NCI-H345 treated with DMSO at 0.1 percent for 48 hours (cell line): ENCODE measurements around the gene PPP6R3.
"Not testable (repeated sequence)": the region's sequence is repeated elsewhere in the genome, so short reads cannot be mapped to it uniquely, and the experiment has no call there.

Experiments used
- DNase-seq: peaks from one replicate; lab custom pipeline; 2025; ENCODE audit not compliant: unreplicated experiment; lab: John Stamatoyannopoulos, UW

The PPP6R3 gene

DNA sequence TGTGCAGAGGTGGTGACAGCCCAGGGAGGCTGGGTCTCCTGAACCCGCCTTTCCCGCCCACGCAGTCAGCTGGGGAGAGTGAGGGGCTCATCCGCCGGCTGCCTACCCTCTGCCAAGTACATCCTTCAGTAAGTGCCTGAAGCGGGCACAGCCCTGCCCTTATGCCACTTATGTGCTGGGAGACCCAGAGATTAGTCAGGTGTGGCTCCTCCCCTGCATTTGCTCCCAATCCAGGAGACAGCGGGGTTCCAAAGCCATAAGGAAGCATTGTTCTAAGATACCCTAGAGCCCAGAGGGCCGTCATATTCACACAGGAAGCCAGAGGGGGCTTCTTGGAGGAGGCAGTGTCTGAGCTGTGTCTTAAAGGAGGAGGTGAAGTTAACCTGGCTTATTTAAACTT lies 5.8 kb upstream of the PPP6R3 start:
- DNase-seq, result peak; percentile 53

DNA sequence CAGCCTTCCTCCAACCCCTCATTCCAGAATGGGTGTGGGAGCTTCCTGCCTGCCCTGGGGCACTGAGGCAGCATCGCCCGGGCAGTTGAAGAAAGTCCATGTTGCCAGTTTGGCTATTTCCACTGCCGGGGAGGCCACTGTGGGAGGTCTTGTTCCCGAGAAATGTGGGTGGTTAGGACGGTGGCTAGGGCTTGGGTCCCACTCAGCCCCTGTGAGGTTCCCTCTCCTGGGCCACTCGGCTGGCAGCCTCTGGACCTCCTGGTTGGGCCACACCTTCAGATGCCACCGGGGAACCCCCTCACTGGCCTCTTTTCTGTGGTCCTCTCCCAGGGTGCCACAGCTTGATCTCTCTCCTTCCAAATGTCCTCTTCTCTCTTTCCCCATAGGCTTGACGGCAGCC lies 5.1 kb upstream of the PPP6R3 start:
- DNase-seq, result no peak

DNA sequence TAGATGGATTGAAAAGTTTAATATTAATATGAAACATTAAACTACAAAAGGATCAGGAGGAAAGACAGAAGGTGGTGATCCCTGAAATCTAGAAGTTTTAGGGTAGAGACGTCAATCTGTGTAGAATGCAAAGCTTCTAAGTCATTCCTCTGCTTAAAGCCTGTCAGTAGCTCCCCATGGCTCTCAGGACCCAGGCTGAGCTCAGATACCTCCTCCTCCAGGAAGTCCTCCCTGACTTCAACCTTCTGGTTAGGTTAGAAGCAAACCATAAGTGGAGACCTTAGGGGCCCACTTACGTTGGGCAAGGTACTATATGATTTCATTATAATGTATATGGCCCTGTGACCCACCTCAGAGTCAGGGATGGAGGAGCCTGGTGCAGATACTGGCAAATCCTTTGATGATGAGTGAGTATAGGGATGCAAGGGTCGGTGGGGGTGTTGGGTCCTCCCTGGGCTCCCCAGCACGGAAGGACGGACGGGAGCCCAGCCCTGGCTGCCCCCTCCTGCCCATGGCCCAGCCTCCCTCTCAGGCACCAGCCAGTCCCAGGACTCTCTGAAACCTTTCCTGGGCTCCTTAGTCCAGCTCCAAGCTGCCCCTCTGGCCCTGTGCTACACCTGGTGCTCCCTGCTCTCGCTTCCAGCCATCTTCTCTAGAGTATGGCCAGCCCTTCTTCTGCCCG lies 3.2 kb upstream of the PPP6R3 start:
- DNase-seq, result no peak

DNA sequence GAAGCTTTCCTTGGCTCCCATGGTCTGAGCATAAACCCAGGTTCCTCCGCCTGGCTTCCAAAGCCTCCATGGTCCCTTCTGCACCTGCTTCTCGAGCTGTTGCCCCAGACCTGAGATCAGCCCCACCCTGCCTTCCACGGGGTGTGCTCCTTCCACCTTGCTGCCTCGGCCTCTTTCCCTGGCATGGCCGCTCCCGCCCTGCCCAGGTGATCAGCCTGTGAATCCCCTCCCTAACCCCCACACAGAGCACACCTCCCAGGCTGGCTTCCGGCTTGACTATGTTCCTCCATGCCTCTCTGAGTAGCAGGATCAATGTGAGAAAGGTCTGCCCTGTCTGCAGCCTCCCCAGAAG lies 2.7 kb upstream of the PPP6R3 start:
- DNase-seq, result no peak

DNA sequence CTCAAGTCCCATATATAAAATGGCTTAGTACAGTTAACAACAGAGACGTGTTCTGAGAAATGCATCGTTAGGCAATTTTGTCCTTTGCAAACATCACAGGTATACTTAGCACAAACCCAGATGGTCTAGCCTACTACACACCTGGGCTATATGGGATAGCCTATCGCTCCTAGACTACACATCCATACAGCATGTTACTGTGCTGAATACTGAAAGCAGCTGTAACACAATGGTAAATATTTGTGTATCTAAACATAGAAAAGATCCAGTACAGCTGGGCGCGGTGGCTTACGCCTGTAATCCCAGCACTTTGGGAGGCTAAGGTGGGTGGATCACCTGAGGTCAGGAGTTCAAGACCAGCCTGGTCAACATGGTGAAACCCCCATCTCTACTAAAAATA lies 2.2 kb upstream of the PPP6R3 start:
- DNase-seq, result not testable (repeated sequence)

DNA sequence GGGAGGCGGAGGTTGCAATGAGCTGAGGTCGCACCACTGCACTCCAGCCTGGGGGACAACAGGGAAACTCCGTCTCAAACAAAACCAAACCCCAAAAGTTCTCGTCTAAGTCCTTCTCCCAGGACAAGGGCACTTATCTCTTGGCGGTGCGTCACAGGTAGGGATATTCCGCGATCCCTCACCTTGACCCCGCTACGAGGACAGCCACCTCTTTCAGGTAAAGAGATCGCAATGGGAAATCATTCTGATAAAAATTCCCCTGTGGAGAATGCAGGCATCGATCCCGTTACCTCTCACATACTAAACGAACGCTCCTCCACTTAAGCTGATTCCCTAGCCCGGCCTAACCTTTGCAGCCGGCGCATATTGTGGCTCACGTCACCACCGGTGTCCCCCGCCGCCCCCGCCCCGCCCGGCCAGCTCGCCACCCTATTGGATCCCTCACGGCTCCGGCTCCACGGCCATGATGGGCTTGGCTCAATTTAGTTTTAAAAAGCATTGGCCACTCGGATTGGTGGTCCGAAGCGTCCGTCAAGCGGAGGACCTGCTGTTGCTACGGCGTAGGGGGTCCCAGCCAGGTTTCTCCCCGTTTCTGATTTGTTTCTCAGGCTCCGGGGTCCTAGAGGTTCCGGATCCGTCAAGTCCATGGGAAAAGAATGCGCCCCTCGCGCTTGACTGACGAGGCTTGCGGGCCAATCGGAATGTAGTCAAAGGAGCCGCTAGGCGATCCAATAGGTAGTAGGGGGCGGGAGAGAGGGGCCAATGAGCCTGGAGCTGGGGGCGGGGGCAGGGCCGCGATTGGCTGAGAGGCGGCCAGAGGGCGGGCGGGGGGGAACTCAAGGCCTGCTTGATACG lies 439 bp upstream of the PPP6R3 start:
- DNase-seq, result peak; percentile 96

DNA sequence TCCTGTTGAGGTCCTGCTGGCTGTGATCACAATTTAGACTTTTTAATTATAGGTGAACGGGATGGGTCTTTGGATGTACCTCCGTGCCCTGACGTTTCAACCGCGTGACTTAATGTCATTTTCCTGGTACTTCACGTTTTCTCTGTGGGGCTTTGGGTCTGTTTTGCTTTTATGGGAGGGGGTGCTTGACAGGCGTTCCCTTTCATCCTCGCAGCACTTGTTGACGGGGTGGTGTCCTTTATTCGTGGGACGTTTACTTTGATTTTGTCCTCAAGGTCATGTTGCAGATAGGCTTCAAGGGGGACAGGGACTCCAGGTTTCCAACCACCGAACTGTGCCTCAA lies 994 bp downstream of the PPP6R3 start:
- DNase-seq, result no peak

DNA sequence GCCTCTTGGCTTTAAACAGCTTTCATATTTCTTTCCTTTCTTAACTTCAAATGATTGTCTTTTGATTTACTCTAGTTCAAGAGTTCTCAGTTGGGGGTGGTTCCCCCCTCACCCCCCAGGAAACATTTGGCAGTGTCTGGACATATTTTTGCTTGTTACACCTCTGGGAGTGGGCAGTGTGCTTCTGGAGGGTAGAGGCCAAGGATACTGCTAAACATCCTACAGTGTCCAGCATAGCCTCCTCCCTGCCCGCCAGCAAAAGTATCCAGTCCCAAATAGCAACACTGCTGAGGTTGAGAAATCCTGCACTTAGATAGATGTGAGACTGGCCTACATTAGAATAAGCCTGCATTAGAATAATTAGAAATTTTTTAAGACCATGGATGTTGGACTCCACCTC lies 3.2 kb downstream of the PPP6R3 start:
- no peak for DNase-seq

DNA sequence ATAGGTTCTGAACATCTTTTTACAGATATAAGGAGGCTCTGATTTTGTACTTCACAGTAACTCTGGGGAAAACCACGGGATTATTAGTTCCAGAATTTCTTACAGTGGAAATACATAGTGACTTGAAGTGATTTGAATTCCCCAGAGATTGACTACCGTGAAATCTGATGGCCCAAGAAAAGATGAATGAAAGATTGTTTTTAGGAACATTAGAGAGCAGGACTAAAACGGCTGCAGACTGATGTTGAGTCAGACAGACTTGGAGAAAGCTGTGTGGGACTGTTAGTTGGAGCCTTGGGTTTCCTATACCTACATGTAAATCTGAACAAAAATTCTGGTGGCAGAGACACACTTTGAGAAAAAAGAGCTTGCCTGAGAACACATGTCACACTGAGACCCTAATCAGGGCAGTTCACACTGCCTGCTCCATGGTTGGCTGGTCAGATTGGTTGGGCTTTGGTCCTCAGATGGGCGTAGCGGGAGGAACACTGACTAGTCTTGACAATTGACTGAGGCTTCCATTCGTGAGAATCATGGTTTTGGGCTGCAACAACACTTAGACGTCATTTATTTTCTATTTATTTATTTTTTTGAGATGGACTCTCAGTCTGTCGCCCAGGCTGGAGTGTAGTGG lies 6.8 kb downstream of the PPP6R3 start:
- no peak for DNase-seq

DNA sequence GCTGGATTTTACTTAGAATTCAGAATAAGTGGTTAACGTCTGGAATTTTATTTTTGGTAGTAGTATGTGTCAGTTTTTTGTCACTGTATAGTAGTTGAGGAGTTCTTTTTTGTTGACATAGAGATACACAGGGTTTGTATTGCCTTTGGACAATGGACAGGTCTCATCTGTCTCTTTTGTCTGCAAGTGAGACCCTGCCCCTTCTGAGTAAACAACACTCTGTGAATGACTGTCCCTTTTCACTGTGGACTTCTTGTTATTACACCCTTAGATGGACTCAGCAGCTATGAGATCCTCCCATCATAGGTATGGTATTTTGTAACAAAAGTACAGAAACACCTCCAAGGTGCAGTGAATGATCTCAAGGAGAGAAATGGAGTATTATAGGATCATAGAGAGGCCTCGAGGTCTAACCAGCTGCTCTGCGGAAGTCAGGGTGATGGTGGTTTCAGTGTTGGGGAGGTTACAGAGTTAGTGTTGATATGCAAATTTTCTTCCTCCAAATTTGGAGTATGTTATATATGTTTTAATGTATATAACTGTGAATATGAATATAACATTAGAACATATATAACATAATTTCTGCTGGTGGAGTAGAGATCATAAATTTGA lies 7.8 kb downstream of the PPP6R3 start:
- DNase-seq, result no peak

DNA sequence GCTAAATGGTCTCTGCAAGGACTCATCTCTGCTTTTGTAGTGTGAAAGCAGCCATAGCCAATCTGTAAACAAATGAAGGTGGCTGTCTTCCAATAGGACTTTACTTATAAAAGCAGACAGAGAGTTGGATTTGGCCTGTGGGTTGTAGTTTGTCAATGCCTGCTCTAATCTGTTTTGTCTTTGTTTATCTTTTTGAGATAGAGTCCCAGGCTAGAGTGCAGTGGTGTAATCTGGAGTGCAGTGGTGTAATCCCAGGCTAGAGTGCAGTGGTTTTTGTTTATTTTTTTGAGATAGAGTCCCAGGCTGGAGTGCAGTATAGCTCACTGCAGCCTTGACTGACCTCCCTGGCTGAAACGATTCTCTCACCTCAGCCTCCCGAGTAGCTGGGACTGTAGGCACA lies 8.6 kb downstream of the PPP6R3 start:
- no peak for DNase-seq

DNA sequence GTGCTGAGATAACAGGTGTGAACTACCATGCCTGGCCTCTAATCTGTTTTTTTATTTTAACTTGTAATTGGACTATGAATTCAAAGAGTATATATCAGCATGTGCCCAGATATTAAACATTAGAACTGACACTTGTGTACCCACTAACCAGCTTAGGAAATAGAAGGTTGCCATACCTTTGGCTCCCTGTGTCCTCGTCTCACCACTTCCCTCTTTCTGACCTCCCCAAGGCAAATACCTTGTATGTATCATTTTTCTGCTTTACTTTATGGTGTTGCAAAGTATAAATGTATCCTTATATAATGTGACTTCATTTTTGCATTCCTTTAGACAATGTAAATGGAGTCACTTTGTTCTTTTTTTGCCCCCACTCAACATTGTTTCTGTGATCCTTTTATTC lies 9.1 kb downstream of the PPP6R3 start:
- DNase-seq, result no peak

DNA sequence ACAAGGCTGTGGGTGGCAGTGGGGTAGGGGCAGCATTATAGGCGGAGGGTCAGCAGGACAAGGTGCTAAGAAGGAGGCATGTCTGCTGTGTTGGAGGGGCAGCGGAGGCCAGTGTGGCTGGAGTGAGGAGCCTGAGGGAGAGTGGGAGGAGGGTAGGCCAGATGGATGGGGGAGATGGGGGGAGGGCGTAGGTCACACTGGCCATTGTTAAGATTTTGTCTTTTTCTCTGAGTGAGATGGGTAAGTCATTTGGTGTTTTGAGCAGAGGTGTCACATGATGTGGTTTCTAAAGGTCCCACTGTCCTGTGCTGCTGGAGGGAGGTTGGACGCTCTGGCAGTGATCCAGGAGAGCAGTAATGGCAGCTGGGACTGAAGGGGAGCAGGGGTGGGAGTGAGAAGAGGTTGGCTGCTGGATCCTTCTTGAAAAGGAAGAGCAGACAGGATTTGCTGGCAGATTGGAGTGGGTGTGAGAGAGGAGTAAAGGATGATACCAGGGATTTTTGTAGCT lies 9.8 kb downstream of the PPP6R3 start:
- DNase-seq, result peak; percentile 11

DNA sequence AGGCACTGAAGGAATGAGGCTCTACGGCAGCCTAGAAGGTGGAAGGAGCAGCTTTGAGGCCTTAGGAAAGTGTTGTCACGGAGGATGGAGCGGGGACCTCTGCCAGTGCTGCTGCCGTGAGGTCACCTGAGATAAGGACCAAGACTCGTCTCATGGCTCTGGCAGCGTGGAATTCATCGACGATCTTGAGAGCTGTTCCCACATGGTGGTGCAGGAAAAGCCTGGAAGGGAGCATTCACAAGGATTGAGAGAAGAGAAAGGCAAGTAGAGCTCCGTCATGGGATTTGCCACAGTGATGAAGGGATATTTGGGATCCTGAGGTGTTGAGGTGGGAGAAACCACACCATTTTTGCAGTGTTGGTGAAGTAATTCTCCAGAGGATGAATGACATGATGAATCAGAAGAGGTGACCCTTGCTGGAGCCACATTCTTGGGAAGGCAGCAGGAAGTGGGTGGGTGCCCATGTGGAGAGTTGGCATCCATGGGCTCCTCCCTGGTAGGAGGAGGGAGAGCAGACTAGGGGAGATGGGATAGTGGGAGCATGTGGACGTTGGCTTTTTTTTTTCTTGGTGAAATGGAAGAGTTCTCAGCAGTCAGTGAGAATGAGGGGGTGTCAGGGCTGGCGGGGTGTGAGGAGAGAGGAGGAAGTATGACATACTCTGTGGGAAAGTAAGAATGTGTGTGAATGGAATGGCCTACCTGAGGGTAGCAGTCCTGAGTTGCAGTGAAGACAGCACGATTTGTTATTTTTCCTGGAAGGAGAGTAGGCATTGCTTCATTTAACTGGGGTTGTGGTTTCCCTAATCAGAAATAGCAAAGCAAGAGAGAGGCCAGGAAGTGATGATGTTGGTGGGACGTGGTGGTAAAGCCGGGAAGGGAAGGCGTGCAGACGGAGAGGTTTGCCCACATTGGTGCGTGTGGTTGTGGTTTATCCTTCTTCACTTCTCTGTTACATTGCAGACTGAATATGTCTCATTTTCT lies 11.1 kb downstream of the PPP6R3 start:
- DNase-seq, result no peak

DNA sequence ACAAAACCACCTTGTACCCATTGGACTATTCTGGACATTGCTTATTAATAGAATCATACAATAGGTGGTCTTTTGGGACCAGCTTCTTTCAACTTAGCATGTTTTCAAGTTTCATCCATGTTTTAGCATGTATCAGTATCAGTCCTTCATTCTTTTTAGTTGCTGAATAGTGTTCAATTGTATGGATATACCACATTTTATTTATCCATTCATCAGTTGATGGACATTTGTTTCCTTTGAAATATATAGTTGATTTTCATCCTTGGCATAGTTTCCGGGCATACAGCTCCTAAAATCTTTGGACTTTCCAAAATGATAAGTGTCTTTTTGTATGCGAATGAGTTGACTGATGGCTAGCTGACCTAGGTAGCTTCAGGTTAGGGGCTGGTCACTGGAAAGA lies 12.2 kb downstream of the PPP6R3 start:
- no peak for DNase-seq

DNA sequence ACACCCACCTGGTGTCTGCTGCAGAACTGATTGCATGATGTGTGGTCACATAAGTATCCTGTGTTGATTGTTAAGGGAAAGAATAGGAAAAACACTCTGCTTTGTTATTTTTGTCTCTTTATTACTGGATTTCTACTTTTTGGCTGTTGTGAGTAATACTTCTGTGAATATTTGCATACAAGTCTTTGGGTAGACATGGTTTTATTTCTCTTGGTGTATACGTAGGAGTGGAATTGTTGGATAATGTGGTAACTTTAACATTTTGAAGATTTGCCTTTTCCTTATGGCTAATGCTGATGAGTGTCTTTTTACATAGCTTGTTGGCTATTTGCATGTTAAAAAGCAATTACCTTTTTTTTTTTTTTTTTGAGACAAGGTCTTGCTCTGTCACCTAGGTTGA lies 13.1 kb downstream of the PPP6R3 start:
- no peak for DNase-seq

DNA sequence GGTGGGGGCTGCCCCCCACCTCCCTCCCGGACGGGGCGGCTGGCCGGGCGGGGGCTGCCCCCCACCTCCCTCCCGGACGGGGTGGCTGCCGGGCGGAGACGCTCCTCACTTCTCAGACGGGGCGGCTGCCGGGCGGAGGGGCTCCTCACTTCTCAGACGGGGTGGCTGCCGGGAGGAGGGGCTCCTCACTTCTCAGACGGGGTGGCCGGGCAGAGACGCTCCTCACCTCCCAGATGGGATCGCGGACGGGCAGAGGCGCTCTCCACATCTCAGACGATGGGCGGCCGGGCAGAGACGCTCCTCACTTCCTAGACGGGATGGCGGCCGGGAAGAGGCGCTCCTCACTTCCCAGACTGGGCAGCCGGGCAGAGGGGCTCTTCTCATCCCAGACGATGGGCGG lies 15.1 kb downstream of the PPP6R3 start:
- DNase-seq, result not testable (repeated sequence)

DNA sequence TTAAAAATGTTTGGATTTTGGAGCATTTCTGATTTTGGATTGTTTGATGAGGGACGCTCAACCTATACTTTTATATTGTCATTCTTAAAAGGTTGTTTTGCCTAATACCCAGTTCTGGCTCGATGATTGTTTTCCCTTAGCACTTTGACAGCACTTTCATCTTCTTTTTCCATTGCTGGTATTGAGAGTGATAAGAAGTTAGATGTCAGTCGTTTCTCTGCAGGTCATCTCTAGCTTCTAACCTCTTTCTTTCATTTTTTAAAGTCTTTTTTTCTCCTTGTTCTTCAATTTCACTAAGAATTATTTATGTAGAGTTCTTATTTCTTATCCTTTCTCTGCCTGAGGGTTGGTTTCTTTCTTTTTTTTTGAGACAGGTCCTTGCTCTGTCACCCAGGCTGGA lies 18.8 kb downstream of the PPP6R3 start:
- DNase-seq, result no peak

DNA sequence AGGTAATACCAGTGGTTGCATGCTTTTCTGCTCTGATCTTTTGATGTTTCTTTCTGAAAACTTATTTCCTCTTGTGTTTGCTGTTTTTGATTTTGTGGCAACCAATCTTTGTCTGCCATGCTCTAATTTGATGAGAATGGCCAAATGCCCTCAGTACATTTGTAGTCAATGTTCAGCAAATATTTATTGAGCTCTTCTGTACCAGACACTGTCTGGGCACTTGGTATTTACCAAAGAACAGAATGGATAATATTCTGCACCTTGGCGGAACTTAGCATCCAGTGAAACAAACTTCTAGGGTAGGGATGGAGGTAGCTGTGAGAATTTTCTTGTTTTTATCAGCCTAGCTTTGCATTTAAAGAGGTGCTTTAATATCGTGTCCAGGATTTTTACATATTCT lies 19.6 kb downstream of the PPP6R3 start:
- no peak for DNase-seq

DNA sequence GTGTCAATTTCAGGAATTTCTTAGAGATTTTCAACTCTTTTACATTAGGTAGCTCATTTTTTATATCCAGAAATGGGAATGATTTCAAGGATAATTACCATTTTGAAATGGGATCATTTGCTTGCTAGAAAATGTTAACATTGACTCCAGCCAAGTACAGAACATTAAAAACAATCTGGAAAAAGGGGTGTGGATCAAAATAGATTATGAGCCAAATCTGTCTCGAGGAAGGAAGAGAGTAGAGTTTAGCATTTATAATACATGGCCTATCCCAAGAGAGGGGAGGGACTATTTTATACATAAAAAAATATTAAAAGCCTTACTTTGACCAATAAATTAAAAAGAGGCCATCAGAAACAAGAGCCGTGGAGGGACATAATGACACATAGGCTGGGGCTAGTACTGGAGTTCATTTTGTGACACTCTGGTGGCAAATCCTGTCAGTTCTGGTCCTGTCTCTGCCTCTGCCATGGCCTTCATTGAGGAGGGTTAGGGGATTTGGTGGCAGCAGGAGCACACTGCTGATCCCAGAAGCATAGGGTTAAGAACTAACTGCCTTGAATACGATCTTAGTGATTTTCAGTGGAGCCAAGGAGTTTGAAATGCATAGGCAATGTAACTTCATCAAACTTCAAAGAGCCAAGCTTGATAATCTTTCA lies 20.4 kb downstream of the PPP6R3 start:
- no peak for DNase-seq
